ENCODE results near the gene SEMA6A.

The SEMA6A gene

DNA sequence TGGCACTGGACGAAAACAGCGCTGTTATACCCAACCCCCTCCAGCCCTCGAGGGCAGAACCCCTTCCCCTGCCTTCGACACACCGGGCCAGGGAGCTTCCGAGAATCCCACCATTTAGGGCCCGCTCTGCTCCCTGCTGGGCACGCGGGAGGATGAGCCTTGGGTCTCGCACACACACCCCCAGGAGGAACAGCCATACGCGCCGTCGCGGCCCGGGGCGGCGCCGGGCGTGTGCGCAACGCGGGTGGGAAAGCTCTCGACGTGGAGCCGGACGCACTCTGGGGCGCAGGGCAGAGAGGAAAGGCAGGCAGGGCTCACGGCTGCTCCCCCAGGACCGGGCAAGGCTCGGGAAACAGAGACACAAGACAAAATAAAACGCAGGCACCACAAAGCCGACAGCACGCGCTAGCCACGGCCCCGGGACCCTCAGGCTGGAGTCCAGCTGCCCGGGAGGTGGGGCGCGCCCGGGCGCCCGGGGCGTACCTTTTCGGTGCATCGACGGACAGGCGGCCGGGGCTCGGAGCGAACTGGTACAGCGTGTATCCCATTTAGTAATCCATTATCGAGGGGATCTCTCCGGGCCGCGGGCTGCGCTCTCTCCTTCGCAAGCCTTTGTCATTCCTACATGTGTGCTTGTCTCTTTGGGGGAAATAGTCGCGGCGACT, 789 bp downstream of the SEMA6A start:
- peak overlapping the region; percentile 40 for H3K27ac ChIP-seq
- H3K36me3 ChIP-seq: no peaks in the 10 kb centered on the region
- peak; percentile 34 for DNase-seq
- H3K9me3 ChIP-seq (ENCODE audit: severe bottlenecking): no peaks in the 10 kb centered on the region
- TF ChIP-seq, protein P1, sequence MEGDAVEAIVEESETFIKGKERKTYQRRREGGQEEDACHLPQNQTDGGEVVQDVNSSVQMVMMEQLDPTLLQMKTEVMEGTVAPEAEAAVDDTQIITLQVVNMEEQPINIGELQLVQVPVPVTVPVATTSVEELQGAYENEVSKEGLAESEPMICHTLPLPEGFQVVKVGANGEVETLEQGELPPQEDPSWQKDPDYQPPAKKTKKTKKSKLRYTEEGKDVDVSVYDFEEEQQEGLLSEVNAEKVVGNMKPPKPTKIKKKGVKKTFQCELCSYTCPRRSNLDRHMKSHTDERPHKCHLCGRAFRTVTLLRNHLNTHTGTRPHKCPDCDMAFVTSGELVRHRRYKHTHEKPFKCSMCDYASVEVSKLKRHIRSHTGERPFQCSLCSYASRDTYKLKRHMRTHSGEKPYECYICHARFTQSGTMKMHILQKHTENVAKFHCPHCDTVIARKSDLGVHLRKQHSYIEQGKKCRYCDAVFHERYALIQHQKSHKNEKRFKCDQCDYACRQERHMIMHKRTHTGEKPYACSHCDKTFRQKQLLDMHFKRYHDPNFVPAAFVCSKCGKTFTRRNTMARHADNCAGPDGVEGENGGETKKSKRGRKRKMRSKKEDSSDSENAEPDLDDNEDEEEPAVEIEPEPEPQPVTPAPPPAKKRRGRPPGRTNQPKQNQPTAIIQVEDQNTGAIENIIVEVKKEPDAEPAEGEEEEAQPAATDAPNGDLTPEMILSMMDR (IDR thresholded peaks at IDR 0.05; ENCODE audit: low read depth, low read length): 0 out of 2 replicates have a peak, but pooled peaks have one; percentile 3
- no peaks in the 10 kb centered on the region for H3K27me3 ChIP-seq (ENCODE audit: insufficient read depth, low read depth, severe bottlenecking)
- peak overlapping the region; percentile 55 for H3K4me3 ChIP-seq (ENCODE audit: low read depth, low read length)

DNA sequence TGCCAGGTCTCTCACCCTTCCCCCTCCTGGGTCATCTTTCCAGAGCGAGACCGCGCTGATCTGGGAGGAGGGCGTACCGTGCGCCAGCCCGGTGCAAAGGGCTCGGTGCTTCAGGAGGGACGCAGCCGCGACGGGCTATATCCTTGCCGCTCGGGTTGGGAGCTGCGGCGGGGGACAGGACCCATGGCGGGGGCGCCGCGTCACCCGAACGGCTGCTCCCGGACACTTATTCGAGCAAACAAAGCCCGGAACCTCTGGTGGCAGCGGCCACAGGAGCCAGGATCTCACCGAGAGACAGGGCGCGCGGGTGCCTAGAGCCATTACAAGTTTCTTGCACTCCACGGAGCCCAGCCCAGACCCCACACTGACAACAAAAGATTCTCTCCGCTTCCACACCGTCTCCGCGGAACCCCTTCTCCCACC, 1.3 kb downstream of the SEMA6A start:
- DNase-seq: peak; percentile 60
- TF ChIP-seq, protein P1 (IDR thresholded peaks at IDR 0.05; ENCODE audit: low read depth, low read length): no peak
- Histone ChIP-seq H3K27ac (peak overlapping the region; percentile 40), H3K36me3 (no peaks in the 10 kb centered on the region), H3K9me3 (ENCODE audit: severe bottlenecking) (no peaks in the 10 kb centered on the region), H3K4me3 (ENCODE audit: low read depth, low read length) (peak overlapping the region; percentile 55), H3K27me3 (ENCODE audit: insufficient read depth, low read depth, severe bottlenecking) (no peaks in the 10 kb centered on the region)

DNA sequence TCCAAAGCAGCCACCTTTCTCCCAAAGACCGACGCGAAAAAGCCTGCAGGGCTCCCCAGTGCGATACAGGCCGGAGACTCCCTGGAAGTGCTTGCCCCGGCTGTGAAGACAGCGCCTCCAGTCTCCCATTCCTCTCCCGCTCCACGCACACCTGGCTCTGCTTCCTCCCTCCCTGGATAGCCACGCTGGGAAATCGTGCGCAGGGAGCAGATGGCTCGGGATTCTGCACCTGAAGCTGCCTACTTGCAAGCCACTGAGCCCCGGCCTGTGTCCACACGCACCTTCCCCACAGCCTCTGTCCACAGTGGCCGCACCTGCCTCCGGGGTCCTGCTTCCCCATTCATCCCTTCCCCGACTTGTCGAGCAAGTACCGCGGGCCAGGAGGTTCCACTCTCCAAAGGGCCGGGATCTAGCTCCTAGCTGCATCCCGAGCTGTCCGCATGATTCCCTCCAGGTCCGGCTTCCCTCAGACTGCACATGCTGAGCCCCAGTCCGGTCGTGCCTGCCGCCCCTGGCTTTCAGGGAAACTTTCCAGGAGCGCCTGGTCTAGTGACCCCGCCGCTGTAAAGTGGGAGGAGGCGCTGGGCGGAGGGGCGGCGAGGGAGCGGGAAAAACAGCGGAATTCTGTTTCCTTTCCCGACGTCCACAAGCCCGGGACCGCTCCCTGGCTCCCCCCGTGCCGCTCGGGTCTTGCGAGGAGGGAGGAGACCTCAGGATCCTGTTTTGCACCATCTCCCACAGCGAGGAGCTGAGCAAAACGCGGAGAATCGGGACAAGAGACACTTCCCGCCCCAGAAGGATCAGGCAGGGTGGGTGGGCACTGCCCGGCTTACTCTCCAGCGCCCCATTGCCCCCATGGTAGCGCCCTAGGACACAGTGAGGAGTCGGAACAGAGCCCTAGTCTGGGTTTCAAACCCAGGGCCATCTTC, 2.0 kb downstream of the SEMA6A start:
- peak; percentile 74 for DNase-seq
- peak overlapping the region; percentile 41 for H3K27ac ChIP-seq
- no peaks in the 10 kb centered on the region for H3K27me3 ChIP-seq (ENCODE audit: insufficient read depth, low read depth, severe bottlenecking)
- H3K9me3 ChIP-seq (ENCODE audit: severe bottlenecking): no peaks in the 10 kb centered on the region
- H3K36me3 ChIP-seq: no peaks in the 10 kb centered on the region
- TF ChIP-seq, protein P1 (IDR thresholded peaks at IDR 0.05; ENCODE audit: low read depth, low read length): peak; percentile 33; the same call in 1 of the 2 replicates
- peak overlapping the region; percentile 55 for H3K4me3 ChIP-seq (ENCODE audit: low read depth, low read length)

DNA sequence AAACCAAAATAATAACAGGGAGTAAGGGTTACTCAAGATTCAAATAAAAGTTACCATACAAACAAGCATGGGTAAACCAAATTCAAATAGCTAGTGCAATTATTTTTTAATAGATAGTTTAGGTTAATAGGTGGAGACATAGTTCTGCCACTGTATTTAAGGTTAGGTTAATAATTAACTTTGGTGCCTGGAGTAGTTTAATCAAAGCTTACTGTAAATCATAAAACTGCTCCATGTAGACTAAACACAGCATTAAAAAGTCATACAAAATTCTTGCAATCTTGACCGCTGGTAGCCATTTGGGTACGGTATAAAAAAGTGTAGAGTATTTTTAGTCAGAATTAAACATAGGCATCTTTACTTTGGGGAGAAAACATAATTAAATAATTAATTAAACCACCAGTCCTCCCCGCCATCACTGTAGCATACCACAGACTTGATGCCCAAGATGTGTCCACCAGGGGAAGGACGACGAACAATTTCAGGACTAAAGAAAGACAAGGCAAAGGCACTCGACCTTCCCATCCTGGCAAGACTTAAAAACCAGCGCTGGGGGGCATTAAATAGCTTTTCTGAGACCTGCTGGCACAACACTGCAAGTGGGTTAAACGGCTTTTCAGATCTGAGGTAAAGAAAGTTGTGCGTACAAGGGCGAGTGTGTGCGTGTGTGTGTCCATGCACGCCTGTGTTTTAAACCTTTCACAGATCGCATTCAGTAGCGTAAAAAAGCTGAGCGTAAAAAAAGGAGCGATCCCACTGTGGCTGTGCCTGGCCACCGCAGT, 2.9 kb downstream of the SEMA6A start:
- TF ChIP-seq, protein P1 (IDR thresholded peaks at IDR 0.05; ENCODE audit: low read depth, low read length): no peak
- DNase-seq: no peak
- H3K36me3 ChIP-seq: no peaks in the 10 kb centered on the region
- no peaks in the 10 kb centered on the region for H3K9me3 ChIP-seq (ENCODE audit: severe bottlenecking)
- H3K27ac ChIP-seq: peak overlapping the region; percentile 41
- peak overlapping the region; percentile 55 for H3K4me3 ChIP-seq (ENCODE audit: low read depth, low read length)
- no peaks in the 10 kb centered on the region for H3K27me3 ChIP-seq (ENCODE audit: insufficient read depth, low read depth, severe bottlenecking)

DNA sequence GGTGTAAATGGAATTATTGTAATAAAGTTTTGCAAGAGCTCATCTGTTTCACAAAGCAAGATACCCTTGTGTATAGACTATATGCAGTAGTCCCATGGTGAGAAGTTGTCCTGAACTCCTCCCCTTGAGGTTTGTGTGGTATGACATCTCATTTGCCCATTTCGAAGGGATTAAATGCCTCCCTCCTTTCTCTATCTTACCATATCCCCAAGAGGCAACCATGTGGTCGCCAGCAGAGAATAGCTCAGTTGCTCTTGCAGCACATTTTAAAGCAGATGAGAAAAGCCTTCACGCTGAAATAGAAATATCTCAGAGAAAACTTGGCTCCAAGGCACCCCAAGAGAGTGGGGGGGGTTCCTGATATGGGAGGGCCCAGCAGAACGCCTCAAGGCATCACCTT, 4.6 kb downstream of the SEMA6A start:
- Histone ChIP-seq H3K36me3 (no peaks in the 10 kb centered on the region), H3K9me3 (ENCODE audit: severe bottlenecking) (no peaks in the 10 kb centered on the region), H3K4me3 (ENCODE audit: low read depth, low read length) (no peak overlapping the region), H3K27ac (no peak overlapping the region), H3K27me3 (ENCODE audit: insufficient read depth, low read depth, severe bottlenecking) (no peaks in the 10 kb centered on the region)
- TF ChIP-seq, protein P1 (IDR thresholded peaks at IDR 0.05; ENCODE audit: low read depth, low read length): no peak
- no peak for DNase-seq
